H7 (cell line): ENCODE measurements around the gene LGALS14. TPM values are rescaled to one million over a fixed set of nuclear protein-coding genes. Genes with fewer than 3 reads are reported as not detected.
"Not testable (repeated sequence)": the region's sequence is repeated elsewhere in the genome, so short reads cannot be mapped to it uniquely, and the experiment has no call there.

Source experiments
- DNase-seq: peaks from one replicate; pipeline ENCODE4 v3.0.0; 2012
- H3K27me3 ChIP-seq: 2 replicates; pipeline ENCODE4 v1.6.0; 2011; ENCODE audit warnings: mild to moderate bottlenecking, low read length; ENCODE audit not compliant: control insufficient read depth, insufficient read depth
- H3K36me3 ChIP-seq: replicated peaks from 2 replicates; pipeline ENCODE4 v1.5.1; 2011; ENCODE audit warnings: low read length; ENCODE audit not compliant: control insufficient read depth, insufficient read depth
- H3K4me3 ChIP-seq: 2 replicates; pipeline ENCODE4 v1.5.1; 2011; ENCODE audit warnings: low read depth, mild to moderate bottlenecking, control low read depth, low read length, moderate library complexity; ENCODE audit not compliant: insufficient read depth
- total RNA-seq: library from RNA; depleted of rRNA; stranded (reverse); fragments of >200 nt; shearing (Covaris generic); gene quantifications from 2 replicates; pipeline ENCODE4 v1.2.3, GENCODE V29; 2014

Gene LGALS14
- total RNA-seq, 1 experiment from 2014 or later = not detected

DNA sequence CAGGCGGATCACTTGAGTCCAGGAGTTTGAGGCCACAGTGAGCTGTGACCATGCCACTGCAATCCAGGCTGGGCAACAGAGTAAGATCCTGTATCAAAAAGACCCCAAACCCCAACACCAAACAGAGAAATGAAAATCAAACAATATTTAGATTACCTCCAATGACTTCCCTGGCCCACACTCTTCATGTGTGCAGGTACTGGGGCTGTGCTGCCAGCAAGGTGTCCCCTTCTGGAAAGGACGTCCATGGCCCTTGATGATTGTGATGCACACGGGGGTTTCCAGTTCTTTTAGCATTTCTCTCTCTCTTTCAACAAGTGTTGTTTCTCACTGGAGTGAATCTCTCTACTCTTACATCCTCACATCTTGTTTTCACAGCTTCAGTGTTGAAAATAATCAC, 23.7 kb upstream of the LGALS14 start:
- Histone ChIP-seq H3K27me3 (no peaks in the 10 kb centered on the region), H3K36me3 (no peaks in the 10 kb centered on the region), H3K4me3 (no peak overlapping the region)
- no peak for DNase-seq

DNA sequence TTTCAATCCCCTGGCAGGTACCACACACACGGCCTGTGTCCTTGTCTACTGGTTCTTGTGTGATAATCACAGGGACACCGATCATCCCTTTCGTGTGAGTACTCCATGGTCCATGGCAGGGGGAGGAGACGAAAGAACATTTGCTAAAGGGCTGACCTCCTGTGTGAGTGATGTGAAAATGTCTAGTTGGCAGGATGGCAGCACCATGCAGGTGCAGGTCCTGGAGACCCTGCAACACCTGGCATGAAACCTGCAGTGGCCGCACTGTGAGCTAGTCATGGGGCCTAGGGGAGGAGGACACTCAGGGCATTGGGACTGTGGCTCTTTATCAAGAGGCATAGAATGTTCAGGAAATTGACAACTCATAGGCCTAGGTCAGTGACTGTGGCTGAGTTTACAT, 22.9 kb upstream of the LGALS14 start:
- H3K4me3 ChIP-seq = no peak overlapping the region
- no peaks in the 10 kb centered on the region for H3K36me3 ChIP-seq
- no peak for DNase-seq
- no peaks in the 10 kb centered on the region for H3K27me3 ChIP-seq

DNA sequence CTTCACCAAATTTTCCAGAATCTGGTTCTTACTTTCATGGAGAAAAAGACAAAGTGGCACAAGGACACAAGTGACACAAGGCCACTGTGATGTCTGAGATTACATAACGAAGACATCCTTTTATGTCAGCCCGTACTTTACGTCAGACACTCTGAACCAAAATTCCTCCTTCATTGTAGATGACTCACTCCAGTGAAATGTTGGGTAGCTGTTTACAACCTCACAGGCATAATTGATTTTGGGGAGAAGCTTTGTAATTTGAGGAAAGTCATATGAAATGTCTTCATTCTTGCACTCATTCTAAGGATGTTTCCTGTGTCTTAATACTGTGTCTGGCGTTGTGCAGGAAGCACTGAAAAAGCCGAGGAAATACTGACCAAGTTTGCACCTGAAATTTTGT, 20.0 kb upstream of the LGALS14 start:
- DNase-seq = no peak
- H3K4me3 ChIP-seq = no peak overlapping the region
- no peaks in the 10 kb centered on the region for H3K27me3 ChIP-seq

DNA sequence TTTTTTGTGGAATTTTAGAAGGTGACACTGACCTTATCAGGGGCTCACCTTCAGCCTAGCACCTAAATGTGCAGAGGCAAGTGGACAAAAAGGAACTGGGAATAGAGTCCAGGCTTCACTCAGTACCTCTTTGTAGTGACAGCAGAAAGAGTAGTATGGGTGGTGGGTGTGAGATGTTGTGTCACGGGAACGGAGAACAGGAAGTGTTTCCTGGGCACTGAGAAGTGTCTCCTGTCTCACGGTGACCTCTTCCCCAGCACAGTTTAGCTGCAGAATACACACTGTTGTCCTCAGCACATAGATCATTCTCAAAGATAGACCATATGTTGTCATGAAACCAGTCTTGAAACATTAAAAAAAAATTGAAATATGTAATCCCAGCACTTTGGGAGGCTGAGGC, 17.5 kb upstream of the LGALS14 start:
- Histone ChIP-seq H3K36me3 (no peaks in the 10 kb centered on the region), H3K27me3 (no peaks in the 10 kb centered on the region), H3K4me3 (no peak overlapping the region)
- DNase-seq = no peak

More for the DNA sequence above, 20.0 kb upstream of the LGALS14 start:
- H3K36me3 ChIP-seq = no peaks in the 10 kb centered on the region

DNA sequence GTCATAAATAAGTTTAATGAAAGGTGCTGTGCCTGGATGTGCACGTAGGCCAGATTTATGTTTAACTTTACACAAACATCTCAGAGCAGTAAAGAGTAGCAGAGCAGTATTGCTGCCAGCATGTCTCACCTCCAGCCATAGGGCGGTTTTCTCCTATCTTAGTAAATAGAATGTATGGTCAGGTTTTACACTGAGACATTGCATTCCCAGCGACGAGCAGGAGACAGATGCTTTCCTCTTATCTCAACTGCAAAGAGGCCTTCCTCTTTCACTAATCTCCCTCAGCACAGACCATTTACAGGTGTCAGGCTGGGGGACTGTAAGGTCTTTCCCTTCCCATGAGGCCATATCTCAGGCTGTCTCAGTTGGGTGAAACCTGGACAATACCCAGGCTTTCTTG, 15.6 kb upstream of the LGALS14 start:
- not testable (repeated sequence) for DNase-seq, H3K36me3 ChIP-seq, H3K27me3 ChIP-seq, H3K4me3 ChIP-seq

DNA sequence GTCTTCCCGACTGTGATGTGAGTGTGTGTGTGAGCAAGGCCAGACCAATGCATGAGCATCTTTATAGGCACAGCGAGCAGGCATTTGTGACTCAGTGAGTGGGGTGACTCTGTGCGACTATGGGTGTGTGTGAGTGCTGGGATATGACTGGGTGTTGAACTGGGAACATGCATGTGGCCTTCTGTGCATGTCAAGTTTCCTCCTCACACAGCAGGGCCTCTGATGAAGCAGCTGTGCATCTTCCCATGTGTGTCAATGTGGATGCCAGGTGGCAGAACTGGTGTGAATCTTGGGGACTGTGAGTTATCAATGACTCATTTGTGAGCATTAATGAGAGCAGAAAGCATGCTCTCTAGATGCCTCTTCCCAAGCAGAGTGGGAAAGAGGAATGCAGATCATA, 12.1 kb upstream of the LGALS14 start:
- H3K4me3 ChIP-seq = no peak overlapping the region
- H3K27me3 ChIP-seq = no peaks in the 10 kb centered on the region
- H3K36me3 ChIP-seq = no peaks in the 10 kb centered on the region
- no peak for DNase-seq

DNA sequence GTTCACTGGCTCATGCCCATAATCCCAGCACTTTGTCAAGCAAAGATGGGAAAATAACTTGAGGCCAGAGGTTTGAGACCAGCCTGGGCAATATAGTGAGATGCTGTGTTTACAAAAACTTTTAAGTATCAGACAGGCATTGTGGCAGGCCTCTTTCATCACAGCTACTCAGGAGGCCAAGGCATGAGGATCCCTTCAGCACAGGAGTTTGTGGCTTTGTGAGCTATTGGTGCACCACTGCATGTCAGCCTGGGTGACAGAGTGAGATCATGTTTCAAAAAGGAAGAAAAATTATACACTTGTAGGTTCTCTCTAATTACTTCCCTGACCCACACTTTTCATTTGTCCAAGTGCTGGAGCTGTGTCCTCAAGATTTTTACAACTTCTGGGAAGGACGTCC, 11.5 kb upstream of the LGALS14 start:
- no peaks in the 10 kb centered on the region for H3K27me3 ChIP-seq
- no peak for DNase-seq
- no peaks in the 10 kb centered on the region for H3K36me3 ChIP-seq
- H3K4me3 ChIP-seq = no peak overlapping the region

DNA sequence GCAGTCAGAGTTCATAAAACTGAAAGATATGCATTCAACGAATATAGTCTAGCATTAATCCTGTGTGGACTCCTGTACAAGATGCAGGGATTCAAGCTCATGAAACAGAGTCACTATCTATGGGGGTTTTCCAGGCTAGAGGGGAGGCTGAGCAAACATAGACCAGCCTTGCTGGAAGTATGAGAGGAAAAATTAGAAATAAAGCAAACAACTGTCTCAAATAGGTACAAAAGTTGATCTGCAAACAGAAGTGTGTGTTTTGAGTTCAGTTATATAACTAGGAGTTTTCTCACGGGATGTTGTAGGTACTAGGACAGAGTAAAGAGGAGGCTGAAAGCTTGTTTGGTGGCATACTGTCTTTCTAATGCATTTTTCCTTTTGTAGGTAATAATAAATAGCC, 8.5 kb upstream of the LGALS14 start:
- no peak for DNase-seq

DNA sequence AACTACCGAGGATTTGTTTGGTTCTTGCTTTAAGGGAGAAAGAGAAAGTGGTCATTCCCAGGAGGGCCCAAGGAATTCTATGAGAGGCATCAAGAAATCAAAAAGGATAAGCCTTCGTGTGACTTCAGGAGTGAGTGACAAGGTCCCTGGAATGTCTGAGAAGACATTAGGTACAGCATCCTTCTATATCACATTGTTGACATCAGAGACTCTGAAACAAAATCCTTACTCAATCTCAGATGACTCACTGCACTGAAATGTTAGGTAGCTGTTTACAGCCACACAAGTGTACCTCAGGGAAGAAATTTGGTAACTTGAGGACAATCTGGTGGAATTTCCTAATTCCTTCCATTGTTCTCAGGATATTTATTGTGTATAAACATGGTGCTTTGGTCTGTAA, 7.9 kb upstream of the LGALS14 start:
- no peak overlapping the region for H3K4me3 ChIP-seq
- no peaks in the 10 kb centered on the region for H3K27me3 ChIP-seq
- H3K36me3 ChIP-seq = no peaks in the 10 kb centered on the region
- no peak for DNase-seq

More for the DNA sequence above, 8.5 kb upstream of the LGALS14 start:
- Histone ChIP-seq H3K27me3 (no peaks in the 10 kb centered on the region), H3K4me3 (no peak overlapping the region), H3K36me3 (no peaks in the 10 kb centered on the region)

DNA sequence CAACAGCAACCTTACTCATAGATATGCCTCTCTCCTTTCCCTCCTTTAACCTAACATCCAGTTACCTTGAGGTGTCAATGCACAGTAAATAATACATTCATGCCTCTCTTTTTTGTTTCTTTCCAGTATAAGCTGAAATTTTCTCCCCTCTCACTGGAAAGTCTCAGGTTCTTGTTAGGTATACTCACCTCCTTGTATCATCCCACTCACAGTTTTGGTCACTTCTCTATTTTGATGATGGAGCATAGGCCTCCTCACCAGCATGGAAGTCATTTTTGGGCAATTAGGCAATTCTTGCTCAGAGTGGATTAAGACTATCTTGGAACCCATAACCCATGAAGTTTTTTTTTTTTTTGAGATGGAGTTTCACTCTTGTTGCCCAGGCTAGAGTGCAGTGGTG, 5.7 kb upstream of the LGALS14 start:
- Histone ChIP-seq H3K4me3 (no peak overlapping the region), H3K27me3 (no peaks in the 10 kb centered on the region), H3K36me3 (no peaks in the 10 kb centered on the region)
- DNase-seq = no peak

DNA sequence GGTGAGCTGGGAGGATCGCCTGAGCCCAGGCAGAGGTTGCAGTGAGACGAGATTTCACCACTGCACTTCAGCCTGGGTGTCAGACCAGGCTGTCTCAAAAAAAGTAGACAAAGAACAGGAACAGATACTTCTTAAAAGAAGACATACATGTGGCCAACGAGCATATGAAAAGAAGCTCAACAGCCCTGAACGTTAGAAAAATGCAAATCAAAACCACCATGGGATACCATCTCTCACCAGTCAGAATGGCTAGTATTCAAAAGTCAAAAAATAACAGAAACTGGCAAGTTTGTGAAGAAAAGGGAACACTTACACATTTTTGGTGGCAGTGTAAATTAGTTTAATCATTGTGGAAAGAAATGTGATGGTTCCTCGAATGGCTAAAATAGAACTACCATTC, 3.0 kb upstream of the LGALS14 start:
- Histone ChIP-seq H3K36me3 (no peaks in the 10 kb centered on the region), H3K4me3 (no peak overlapping the region), H3K27me3 (no peaks in the 10 kb centered on the region)
- no peak for DNase-seq

DNA sequence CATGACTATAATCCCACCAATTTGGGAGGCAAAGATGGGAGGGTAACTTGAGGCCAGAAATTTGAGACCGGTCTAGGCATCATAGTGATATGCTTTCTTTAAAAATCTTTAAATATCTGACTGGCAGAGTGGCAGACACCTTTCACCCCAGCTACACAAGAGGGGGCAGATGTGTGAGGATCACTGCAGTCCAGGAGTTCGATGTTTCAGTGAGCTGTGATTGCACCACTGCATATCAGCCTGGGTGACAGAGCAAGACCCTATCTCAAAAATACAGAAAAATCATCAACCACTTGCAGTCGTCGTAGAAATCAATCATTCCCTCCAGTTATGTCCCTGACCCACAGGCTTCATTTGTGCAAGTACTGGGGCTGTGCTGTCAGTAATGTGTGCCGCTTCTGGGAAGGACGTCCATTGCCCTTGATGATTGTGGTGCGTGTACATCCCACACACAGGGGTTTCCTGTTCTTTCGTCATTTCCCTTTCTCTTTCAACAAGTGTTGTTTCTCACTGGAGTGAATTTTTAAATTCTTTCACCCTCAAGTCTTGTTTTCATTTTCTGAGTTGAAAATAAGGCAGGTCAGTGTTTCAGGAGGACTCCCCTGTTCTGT, 1.4 kb downstream of the LGALS14 start:
- Histone ChIP-seq H3K36me3 (no peaks in the 10 kb centered on the region), H3K27me3 (no peaks in the 10 kb centered on the region), H3K4me3 (no peak overlapping the region)
- no peak for DNase-seq

DNA sequence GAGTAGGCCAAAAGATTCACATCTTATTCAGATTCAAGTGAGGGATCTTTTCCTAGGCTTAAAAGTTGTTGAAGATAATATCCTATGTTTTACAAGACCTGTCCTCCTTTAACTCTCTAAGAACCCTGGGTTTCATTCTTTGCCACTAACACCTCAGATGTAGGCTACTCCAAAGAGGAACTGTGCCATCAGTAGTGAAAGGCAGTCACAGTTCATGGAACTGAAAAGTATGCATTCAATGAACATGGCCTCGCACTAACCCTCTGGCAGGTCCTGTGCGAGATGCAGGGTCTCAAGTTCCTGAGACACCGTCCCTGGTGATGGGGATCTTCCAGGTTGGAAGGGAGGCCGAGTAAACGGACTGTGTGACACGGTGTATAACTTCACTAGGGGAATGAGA, 4.3 kb downstream of the LGALS14 start:
- H3K27me3 ChIP-seq = no peaks in the 10 kb centered on the region
- H3K4me3 ChIP-seq = no peak overlapping the region
- DNase-seq = no peak
- no peaks in the 10 kb centered on the region for H3K36me3 ChIP-seq

DNA sequence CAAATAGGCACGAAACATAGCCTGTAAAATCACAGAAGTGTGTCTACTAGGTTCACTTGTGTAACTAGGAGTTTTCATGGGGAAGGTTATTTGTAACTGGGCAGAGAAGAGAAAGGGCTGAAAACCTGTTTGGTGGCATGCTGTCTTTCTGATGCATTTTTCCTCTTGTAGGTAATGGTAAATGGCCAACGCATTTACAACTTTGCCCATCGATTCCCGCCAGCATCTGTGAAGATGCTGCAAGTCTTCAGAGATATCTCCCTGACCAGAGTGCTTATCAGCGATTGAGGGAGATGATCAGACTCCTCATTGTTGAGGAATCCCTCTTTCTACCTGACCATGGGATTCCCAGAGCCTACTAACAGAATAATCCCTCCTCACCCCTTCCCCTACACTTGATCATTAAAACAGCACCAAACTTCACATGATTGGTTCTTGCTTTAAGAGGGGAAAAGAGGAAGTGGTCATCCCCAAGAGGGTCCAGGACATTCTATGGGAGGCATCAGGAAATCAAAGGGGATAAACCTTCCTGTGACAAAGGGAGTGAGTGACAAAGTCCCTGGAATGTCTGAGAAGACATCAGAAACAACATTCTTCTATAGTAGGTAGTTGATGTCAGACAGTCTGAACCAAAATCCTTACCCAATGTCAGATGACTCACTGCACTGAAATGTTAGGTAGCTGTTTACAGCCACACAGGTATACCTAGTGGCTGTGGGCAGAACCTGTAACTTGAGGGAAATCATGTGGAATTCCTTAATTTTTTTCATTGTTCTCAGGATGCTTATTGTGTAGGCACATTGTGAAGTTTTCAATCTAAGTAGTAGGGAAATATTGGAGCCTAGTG, 5.0 kb downstream of the LGALS14 start:
- no peak for DNase-seq
- H3K27me3 ChIP-seq = no peaks in the 10 kb centered on the region

DNA sequence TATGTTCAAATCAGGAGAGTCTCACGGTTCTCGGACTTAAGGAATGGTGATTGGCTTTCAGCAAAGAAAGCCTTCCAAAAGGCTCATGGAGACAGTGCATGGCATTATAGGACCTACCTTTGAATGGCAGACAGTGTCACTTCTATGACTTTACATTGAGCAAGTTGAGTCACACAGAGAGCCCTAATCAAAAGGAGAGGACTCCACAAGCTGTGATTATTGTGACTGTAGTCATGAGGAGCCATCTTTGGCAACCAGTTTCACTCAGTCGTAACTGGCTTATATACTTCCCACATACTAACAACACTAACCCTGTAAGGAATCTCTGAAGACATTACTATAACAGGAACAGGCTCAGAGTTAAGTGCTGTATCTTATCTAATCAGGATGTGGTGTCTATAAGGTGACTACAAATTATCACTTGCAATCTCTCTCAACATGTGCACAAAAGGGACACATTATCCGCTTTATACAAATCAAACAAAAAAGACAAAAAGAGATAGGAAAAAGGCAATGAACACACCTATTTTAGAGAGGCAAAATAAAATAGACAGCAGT, 6.1 kb downstream of the LGALS14 start:
- no peak for DNase-seq
- no peaks in the 10 kb centered on the region for H3K36me3 ChIP-seq

More for the DNA sequence above, 5.0 kb downstream of the LGALS14 start:
- Histone ChIP-seq H3K36me3 (no peaks in the 10 kb centered on the region), H3K4me3 (no peak overlapping the region)

More for the DNA sequence above, 6.1 kb downstream of the LGALS14 start:
- H3K27me3 ChIP-seq = no peaks in the 10 kb centered on the region
- H3K4me3 ChIP-seq = no peak overlapping the region
